ENCODE measurements around the gene LRRC75B.
"Not testable (repeated sequence)": the region's sequence is repeated elsewhere in the genome, so short reads cannot be mapped to it uniquely, and the experiment has no call there.

LRRC75B gene

DNA sequence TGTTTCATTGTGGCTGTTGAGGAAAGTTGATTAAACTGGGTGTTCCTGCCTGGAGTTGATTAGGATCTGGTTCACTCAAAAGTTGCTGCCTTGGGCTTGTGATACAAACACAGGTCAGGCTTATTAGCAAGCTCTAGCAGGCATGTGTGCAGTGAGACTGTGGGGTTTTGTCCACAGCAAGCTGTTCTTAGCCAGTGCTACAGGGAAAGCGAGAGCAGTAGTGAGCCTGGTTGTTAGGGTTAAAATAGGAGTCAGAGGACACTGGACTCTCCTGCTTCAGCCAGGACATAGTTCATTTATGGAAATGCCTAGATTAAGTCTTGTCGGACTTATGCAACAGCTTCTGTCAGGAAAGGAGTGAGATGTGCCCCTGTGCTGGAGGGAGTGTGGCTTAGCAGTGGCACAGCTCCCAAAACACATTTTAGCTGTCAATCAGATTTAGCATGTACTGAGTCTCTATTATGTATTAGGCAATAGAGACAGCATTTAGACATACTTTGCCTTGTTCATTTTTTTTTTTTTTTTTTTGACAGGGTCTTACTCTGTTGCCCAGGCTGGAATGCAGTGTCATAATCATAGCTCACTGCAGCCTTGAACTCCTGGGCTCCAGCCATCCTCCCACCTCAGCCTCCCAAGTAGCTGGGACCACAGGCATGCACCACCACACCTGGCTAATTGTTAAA lies 28.4 kb downstream of the LRRC75B start:
- intact Hi-C loops (cut with micrococcal nuclease) = no loop called here
- H3K9me3 Mint-ChIP-seq = no peaks in the 10 kb centered on the region
- no peaks in the 10 kb centered on the region for H3K27me3 Mint-ChIP-seq
- H3K27ac Mint-ChIP-seq = no peak overlapping the region
- peaks cover 18% of the 10 kb centered on the region for H3K4me1 Mint-ChIP-seq (ENCODE audit: low read depth)
- no peak overlapping the region for H3K4me3 Mint-ChIP-seq
- peaks cover 75% of the 10 kb centered on the region for H3K36me3 Mint-ChIP-seq (ENCODE audit: low read depth)

- peaks cover 26% of the 10 kb centered on the region for H3K4me1 Mint-ChIP-seq (ENCODE audit: low read depth)
- no peak overlapping the region for H3K4me3 Mint-ChIP-seq
- no peaks in the 10 kb centered on the region for H3K9me3 Mint-ChIP-seq
- H3K27me3 Mint-ChIP-seq = no peaks in the 10 kb centered on the region
- intact Hi-C loops (cut with micrococcal nuclease) = no loop called here
- H3K36me3 Mint-ChIP-seq (ENCODE audit: low read depth) = peaks cover 78% of the 10 kb centered on the region
- no peak overlapping the region for H3K27ac Mint-ChIP-seq
Measured at GRCh38 chr22:24563246-24563645, 29.6 kb downstream of the LRRC75B start.

- H3K27ac Mint-ChIP-seq = no peak overlapping the region
- peaks cover 71% of the 10 kb centered on the region for H3K36me3 Mint-ChIP-seq (ENCODE audit: low read depth)
- H3K9me3 Mint-ChIP-seq = no peaks in the 10 kb centered on the region
- no peaks in the 10 kb centered on the region for H3K27me3 Mint-ChIP-seq
- peaks cover 38% of the 10 kb centered on the region for H3K4me1 Mint-ChIP-seq (ENCODE audit: low read depth)
- intact Hi-C loops (cut with micrococcal nuclease) = no loop called here
- no peak overlapping the region for H3K4me3 Mint-ChIP-seq
Measured at GRCh38 chr22:24559471-24559870, 33.4 kb downstream of the LRRC75B start.

DNA sequence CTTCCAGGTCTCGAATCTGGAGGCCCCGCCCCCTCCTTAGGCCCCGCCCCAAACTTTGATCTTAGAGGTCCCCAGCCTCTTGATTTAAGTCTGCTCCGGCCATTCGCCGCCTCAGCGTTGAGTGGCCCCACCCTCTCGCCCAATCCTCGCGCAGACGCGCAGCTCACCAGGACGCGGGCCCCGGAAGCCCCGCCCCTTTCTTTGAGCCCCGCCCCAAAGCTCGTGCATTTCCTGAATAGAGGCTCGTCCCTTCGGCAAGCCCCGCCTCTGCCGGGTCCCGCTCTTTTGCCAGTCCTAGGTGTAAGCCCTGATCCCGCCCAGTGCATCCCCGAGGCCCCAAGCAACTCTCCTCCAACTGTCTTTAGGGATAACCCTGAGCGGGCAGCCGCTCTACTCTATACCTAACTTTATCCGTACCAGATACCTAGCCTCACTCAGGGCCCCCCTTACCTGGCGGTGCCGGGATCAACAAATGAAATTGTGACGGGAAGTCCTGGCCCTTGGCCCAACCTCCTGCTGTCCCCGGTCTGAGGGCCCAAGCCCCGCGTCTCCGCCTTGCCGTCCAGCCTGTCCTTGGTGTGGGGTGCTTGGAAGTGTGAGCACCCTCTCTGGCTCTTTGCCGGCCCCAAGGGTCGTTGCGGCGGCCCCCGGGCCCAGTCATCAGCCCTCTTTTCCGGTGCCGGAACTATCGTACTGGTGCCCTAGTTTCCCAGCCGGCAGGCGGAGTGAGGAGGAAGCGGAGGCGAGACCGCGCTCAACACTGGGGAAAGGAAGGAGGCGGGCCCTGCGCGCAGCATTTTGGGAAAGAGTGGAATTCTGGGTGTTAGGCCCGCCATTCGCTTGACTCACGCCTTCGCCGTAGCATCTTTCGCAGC lies 37.5 kb downstream of the LRRC75B start, which contains the start of gene SNRPD3:
SNRPD3 (plus strand) TSS at position 835 of the 875 bp plus-strand sequence. CDS start 1,676 bp downstream, outside the sequence.
- Mint-ChIP-seq H3K27me3 (no peaks in the 10 kb centered on the region), H3K9me3 (no peaks in the 10 kb centered on the region), H3K4me1 (ENCODE audit: low read depth) (peaks cover 63% of the 10 kb centered on the region), H3K4me3 (peak within 1 kb of the TSS; percentile 94), H3K27ac (peak within 1 kb of the TSS; percentile 93), H3K36me3 (ENCODE audit: low read depth) (peaks cover 66% of the 10 kb centered on the region)
- intact Hi-C loops (cut with micrococcal nuclease) = no loop called here

DNA sequence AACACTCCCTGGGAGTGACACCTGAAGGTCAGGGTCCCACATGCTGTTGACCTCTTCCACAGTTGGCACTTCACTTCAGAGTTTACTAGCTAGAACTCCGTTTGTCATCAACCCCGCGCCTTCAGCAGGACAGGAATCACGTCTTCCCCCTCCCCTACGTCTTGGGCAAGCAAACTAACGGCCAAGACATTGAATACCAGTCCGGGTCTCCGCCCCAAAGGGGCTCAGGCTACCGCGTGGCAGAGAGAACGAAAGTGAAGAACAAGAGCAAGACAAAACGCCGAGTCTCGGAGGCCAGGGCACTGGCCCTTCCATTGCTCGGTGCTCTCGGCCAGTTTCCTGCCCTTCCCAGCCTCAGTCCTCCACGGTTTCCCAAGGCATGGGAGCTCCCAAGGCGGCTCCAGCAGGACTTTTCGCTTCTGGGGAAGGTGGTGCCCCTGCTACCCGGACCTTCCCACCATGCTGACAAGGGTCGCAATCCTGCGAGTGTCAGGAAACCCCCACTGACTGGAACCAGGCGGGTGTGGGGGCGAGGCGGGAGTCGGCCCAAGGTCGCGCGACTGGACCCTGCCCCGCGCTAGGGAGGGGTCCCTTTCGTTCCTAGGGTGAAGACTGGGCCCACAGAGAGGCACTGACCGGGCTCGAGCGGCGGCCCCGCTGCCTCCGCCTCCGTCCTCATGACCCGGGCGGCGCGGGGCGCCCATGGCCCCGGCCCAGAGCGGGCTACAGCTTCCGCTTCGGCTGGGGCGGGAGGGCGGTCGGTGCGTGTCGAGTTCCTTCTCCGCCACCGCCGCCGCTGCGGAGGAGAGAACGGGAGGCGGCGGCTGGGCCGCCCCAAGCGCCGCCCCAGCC lies 38.3 kb downstream of the LRRC75B start, which contains the start of gene GUCD1:
GUCD1 (minus strand) TSS at position 826 of the 852 bp plus-strand sequence; CDS start at position 679, 147 bp downstream.
- intact Hi-C loops (cut with micrococcal nuclease) = no loop called here
- Mint-ChIP-seq H3K27me3 (no peaks in the 10 kb centered on the region), H3K36me3 (ENCODE audit: low read depth) (peaks cover 69% of the 10 kb centered on the region), H3K27ac (peak within 1 kb of the TSS; percentile 93), H3K4me1 (ENCODE audit: low read depth) (peaks cover 69% of the 10 kb centered on the region), H3K4me3 (peak within 1 kb of the TSS; percentile 94), H3K9me3 (no peaks in the 10 kb centered on the region)

GRCh38 chr22:24553597-24554312 lies 39.1 kb downstream of the LRRC75B start:
- peak overlapping the region; percentile 93 for H3K27ac Mint-ChIP-seq
- intact Hi-C loops (cut with micrococcal nuclease) = no loop called here
- no peaks in the 10 kb centered on the region for H3K9me3 Mint-ChIP-seq
- peak overlapping the region; percentile 94 for H3K4me3 Mint-ChIP-seq
- peaks cover 71% of the 10 kb centered on the region for H3K4me1 Mint-ChIP-seq (ENCODE audit: low read depth)
- H3K27me3 Mint-ChIP-seq = no peaks in the 10 kb centered on the region
- peaks cover 69% of the 10 kb centered on the region for H3K36me3 Mint-ChIP-seq (ENCODE audit: low read depth)

- intact Hi-C loops (cut with micrococcal nuclease); H3K4me3 Mint-ChIP-seq; H3K27me3 Mint-ChIP-seq; H3K9me3 Mint-ChIP-seq: not testable (repeated sequence)
- peaks cover 62% of the 10 kb centered on the region for H3K4me1 Mint-ChIP-seq (ENCODE audit: low read depth)
- H3K36me3 Mint-ChIP-seq (ENCODE audit: low read depth) = peaks cover 69% of the 10 kb centered on the region
- peak overlapping the region; percentile 93 for H3K27ac Mint-ChIP-seq
Measured at GRCh38 chr22:24552503-24553286, 40.2 kb downstream of the LRRC75B start.

DNA sequence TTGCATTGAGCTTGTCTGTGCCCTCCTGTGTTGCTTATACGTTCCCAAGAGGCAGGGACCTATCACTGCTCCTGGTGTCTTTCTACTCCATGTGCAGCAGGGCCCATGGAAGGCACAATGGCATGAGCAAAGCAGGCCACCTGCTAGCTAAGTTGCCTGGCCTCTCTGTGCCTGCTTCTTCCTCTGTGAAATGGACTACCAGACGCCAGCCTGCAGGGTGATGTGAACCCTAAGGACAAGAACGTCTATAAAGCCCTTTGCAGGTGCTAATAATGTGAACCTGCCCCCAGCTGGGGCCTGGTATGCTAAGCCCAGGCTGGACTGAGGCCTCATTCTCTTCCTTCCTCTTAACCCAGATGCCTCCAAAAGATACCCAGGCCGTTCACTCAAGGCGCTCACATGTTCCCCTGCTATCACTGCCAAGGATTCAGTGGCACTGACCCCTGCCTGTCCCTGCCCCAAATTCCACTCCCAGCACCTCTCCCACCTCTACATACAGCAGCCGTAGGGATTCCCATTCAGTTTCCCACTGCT lies 41.9 kb downstream of the LRRC75B start:
- no peaks in the 10 kb centered on the region for H3K9me3 Mint-ChIP-seq
- H3K27me3 Mint-ChIP-seq = no peaks in the 10 kb centered on the region
- intact Hi-C loops (cut with micrococcal nuclease) = no loop called here
- peaks cover 47% of the 10 kb centered on the region for H3K4me1 Mint-ChIP-seq (ENCODE audit: low read depth)
- H3K36me3 Mint-ChIP-seq (ENCODE audit: low read depth) = peaks cover 75% of the 10 kb centered on the region
- peak overlapping the region; percentile 14 for H3K4me3 Mint-ChIP-seq
- peak overlapping the region; percentile 78 for H3K27ac Mint-ChIP-seq

DNA sequence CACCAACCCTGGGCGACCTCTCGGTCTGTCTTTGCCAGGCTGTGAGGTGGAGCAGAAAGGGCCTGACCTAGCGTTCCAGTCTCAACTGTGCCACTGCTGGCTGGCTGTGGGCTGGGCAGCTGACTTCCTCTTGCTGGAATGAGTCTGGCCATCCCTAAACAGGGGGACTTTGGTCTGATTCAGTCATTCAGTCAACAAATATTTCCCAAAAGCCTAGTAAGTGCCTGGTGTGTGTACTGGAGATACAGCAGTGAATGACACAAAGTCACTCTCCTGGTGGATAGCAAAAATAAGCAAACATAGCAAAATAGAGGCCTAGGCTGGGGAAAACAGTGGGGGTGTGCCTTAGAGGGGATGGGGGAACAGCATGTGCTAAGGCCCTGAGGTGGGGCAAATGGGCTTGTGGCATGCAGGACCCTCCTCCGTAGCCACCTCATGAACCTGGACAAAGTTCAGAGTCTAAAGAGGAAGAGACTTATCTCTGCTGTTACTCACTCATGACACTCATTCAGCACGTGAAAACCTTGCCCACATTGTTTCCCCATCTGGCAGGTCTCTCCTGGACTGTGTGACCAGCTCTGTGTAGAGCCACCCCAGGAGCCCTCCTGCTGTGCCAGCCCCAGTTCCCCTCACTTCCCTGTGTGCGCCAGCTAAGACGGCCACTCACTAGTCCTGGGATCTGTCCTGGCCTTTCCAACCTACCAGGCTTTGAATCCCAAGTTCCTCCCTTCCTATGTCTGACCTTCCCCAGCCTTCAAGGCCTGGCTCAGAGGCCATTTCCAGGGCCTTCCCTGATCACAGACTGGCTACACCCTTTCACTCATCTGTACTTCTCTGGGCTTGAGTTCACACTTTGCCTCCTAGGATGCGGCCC lies 42.6 kb downstream of the LRRC75B start:
- no peaks in the 10 kb centered on the region for H3K27me3 Mint-ChIP-seq
- H3K36me3 Mint-ChIP-seq (ENCODE audit: low read depth) = peaks cover 75% of the 10 kb centered on the region
- H3K4me3 Mint-ChIP-seq = no peak overlapping the region
- intact Hi-C loops (cut with micrococcal nuclease) = no loop called here
- peak overlapping the region; percentile 78 for H3K27ac Mint-ChIP-seq
- peaks cover 47% of the 10 kb centered on the region for H3K4me1 Mint-ChIP-seq (ENCODE audit: low read depth)
- no peaks in the 10 kb centered on the region for H3K9me3 Mint-ChIP-seq

- Mint-ChIP-seq H3K27me3 (no peaks in the 10 kb centered on the region), H3K9me3 (no peaks in the 10 kb centered on the region), H3K4me1 (ENCODE audit: low read depth) (peaks cover 48% of the 10 kb centered on the region), H3K27ac (no peak overlapping the region), H3K36me3 (ENCODE audit: low read depth) (peaks cover 82% of the 10 kb centered on the region), H3K4me3 (no peak overlapping the region)
- intact Hi-C loops (cut with micrococcal nuclease) = no loop called here
Measured at GRCh38 chr22:24548812-24549211, 44.1 kb downstream of the LRRC75B start.

DNA sequence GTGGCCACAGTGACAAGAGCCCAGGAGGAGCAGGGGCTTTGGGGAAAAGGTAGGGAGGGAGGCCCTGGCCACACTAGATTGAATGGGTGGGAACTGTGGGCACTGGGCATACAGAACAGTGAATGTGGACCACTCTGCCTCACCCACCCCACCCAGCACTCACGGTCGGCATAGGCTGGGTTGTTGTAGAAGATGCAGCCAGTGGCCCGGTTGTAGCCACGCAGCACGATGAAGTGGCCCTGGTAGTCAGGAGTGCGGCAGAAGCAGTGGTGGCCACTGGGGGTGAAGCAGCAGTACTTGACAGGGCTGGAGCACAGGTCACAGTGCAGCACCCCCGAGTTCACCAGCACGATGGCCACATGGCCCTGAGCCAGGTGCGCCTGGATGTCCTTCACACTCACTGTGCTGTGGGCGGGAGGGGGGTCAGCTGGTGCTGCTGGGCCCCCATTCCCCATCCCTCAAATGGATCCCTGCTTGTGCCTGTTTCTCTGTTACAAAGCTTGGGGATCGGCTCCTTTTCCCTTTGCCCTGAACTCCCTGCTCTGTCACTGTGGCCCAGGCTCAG lies 49.1 kb downstream of the LRRC75B start:
- no peaks in the 10 kb centered on the region for H3K27me3 Mint-ChIP-seq
- H3K36me3 Mint-ChIP-seq (ENCODE audit: low read depth) = peaks cover 100% of the 10 kb centered on the region
- peaks cover 29% of the 10 kb centered on the region for H3K4me1 Mint-ChIP-seq (ENCODE audit: low read depth)
- H3K27ac Mint-ChIP-seq = no peak overlapping the region
- H3K9me3 Mint-ChIP-seq = no peaks in the 10 kb centered on the region
- no peak overlapping the region for H3K4me3 Mint-ChIP-seq
- intact Hi-C loops (cut with micrococcal nuclease) = no loop called here
